Measurements from ENCODE around the gene M1AP. TPM values are rescaled to one million over a fixed set of nuclear protein-coding genes. Genes with fewer than 3 reads are reported as not detected.

M1AP gene
- total RNA-seq, 4 donors from 2014 or later = 0.20 TPM; not detected in 3

DNA sequence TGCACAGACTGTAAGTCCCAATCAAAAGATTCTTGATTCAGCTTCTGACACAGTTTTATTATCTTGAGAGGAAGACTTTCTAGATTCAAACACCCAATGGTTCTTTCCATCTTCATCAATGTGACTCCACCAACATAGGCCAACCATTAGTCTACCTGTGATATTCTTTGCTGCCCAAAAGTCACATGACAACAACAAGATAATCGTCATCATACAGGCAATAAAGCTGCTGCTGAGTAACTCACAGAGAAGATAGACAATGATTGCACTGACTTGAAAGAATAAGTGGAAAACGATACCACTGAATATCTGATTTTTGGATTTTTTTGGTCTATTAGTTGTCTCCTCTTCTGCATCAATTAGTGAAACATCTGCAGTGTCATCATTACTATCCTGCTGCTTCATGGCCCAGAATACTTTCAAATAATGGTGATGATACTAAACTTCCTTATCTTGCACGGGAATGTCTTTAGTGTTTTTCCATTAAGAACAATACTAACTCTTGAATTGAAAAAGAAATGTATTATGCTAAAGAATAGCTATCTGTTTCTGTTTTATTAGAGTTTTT, 19.5 kb downstream of the M1AP start:
- ATAC-seq = no peak
- in situ Hi-C loops (cut with MboI; ENCODE audit: low sequenced_read_pairs in 4 of 4) = no loop called here

GRCh38 chr2:74625658-74626425, 22.3 kb downstream of the M1AP start:
- H3K4me3 ChIP-seq = no peak overlapping the region
- no peak for TF ChIP-seq POLR2A (IDR thresholded peaks at IDR 0.05)
- TF ChIP-seq, protein P1, sequence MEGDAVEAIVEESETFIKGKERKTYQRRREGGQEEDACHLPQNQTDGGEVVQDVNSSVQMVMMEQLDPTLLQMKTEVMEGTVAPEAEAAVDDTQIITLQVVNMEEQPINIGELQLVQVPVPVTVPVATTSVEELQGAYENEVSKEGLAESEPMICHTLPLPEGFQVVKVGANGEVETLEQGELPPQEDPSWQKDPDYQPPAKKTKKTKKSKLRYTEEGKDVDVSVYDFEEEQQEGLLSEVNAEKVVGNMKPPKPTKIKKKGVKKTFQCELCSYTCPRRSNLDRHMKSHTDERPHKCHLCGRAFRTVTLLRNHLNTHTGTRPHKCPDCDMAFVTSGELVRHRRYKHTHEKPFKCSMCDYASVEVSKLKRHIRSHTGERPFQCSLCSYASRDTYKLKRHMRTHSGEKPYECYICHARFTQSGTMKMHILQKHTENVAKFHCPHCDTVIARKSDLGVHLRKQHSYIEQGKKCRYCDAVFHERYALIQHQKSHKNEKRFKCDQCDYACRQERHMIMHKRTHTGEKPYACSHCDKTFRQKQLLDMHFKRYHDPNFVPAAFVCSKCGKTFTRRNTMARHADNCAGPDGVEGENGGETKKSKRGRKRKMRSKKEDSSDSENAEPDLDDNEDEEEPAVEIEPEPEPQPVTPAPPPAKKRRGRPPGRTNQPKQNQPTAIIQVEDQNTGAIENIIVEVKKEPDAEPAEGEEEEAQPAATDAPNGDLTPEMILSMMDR (IDR thresholded peaks at IDR 0.05 in 4 of 5, conservative IDR thresholded peaks at IDR 0.05 in 1 of 5) = no peak
- no peak for ATAC-seq
- no peaks in the 10 kb centered on the region for H3K9me3 ChIP-seq
- intact Hi-C loops (cut with DNase I; ENCODE audit: low total_unique reads) (no loop called here), in situ Hi-C loops (cut with MboI; ENCODE audit: low sequenced_read_pairs in 4 of 4) (no loop called here)
- DNase-seq = no peak
- no peaks in the 10 kb centered on the region for H3K4me1 ChIP-seq
- no peak overlapping the region for H3K27ac ChIP-seq
- no peaks in the 10 kb centered on the region for H3K27me3 ChIP-seq
- H3K36me3 ChIP-seq = no peaks in the 10 kb centered on the region

More for the DNA sequence above, 19.5 kb downstream of the M1AP start:
- no peak for DNase-seq
- Histone ChIP-seq H3K4me1 (no peaks in the 10 kb centered on the region), H3K9me3 (no peaks in the 10 kb centered on the region), H3K27ac (no peak overlapping the region), H3K36me3 (no peaks in the 10 kb centered on the region), H3K27me3 (no peaks in the 10 kb centered on the region), H3K4me3 (no peak overlapping the region)
- intact Hi-C loops (cut with DNase I; ENCODE audit: low total_unique reads) = no loop called here
- TF ChIP-seq POLR2A (IDR thresholded peaks at IDR 0.05) = no peak
- TF ChIP-seq, protein P1 (IDR thresholded peaks at IDR 0.05 in 4 of 5, conservative IDR thresholded peaks at IDR 0.05 in 1 of 5) = no peak

- no peak overlapping the region for H3K27ac ChIP-seq
- H3K27me3 ChIP-seq = no peaks in the 10 kb centered on the region
- H3K4me3 ChIP-seq = no peak overlapping the region
- in situ Hi-C loops (cut with MboI; ENCODE audit: low sequenced_read_pairs in 4 of 4) = no loop called here
- no peak for DNase-seq
- H3K4me1 ChIP-seq = no peaks in the 10 kb centered on the region
- TF ChIP-seq, protein P1 (IDR thresholded peaks at IDR 0.05 in 4 of 5, conservative IDR thresholded peaks at IDR 0.05 in 1 of 5) = no peak
- no peak for TF ChIP-seq POLR2A (IDR thresholded peaks at IDR 0.05)
- no peaks in the 10 kb centered on the region for H3K36me3 ChIP-seq
- ATAC-seq = no peak
- no peaks in the 10 kb centered on the region for H3K9me3 ChIP-seq
- intact Hi-C loops (cut with DNase I; ENCODE audit: low total_unique reads) = no loop called here
Measured at GRCh38 chr2:74620671-74621070, 27.5 kb downstream of the M1AP start.

DNA sequence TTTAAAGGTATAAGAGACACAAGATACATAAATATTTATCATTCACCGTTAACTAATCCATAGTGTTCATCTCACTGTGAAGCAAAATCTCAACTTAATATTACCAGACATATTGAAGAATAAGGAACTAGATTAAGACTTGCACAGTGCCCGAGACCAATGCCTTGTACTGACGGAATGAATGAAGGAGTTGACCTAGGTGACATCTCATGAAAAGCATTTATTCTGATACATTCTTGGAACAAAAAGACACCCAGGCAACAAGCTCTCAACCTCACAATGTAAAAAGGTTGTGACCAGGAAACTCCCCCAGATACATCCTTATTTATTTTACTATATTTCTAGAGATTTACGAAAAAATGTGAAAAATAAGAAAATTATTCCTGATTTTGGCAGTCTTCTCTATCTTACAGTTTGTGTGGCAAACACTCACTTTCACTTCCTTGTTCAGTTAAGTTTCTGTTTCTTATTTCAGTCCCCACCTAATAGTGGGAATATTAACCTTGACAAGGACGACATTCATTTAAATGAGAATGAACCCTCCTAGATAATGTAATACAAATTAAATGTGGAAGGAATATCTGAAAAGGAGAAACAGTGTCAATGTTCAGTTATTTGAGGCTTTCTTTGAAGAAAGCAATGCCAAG, 28.4 kb downstream of the M1AP start:
- intact Hi-C loops (cut with DNase I; ENCODE audit: low total_unique reads) = no loop called here
- in situ Hi-C loops (cut with MboI; ENCODE audit: low sequenced_read_pairs in 4 of 4) = no loop called here
- H3K4me1 ChIP-seq = no peaks in the 10 kb centered on the region

More for the DNA sequence above, 28.4 kb downstream of the M1AP start:
- Histone ChIP-seq H3K27ac (no peak overlapping the region), H3K36me3 (no peaks in the 10 kb centered on the region), H3K27me3 (no peaks in the 10 kb centered on the region), H3K9me3 (no peaks in the 10 kb centered on the region), H3K4me3 (no peak overlapping the region)
- ATAC-seq = no peak
- no peak for TF ChIP-seq POLR2A (IDR thresholded peaks at IDR 0.05)
- TF ChIP-seq, protein P1 (IDR thresholded peaks at IDR 0.05 in 4 of 5, conservative IDR thresholded peaks at IDR 0.05 in 1 of 5) = no peak
- DNase-seq = no peak

Data from gastrocnemius medialis (tissue), 4 donors.